H1 (cell line): ENCODE results near the gene NPTXR. TPM values are rescaled to one million over a fixed set of nuclear protein-coding genes. Genes with fewer than 3 reads are reported as not detected.

ENCODE experiments used
- CREB1 ChIP-seq: IDR thresholded peaks from 2 replicates; pipeline ENCODE4 v1.6.1; 2012; ENCODE audit warnings: inconsistent platforms
- USF2 ChIP-seq: IDR thresholded peaks from 2 replicates; pipeline ENCODE4 v1.6.1; 2011; ENCODE audit warnings: low read length, improper control_type of control experiment
- polyA plus RNA-seq, 7 experiments: library from polyadenylated mRNA; depleted of rRNA in 3 of 7; stranded (reverse) in 5 of 7; unstranded in 2 of 7; fragments of >200 nt in 5 of 7; fragments of 200-250 nt in 2 of 7; gene quantifications; 1 replicate in 5 of 7; 2 replicates in 1 of 7; 4 replicates in 1 of 7; pipeline versions ENCODE4 v1.2.1 to v1.2.3, GENCODE V29; 2011 to 2013; ENCODE audit warnings: missing spikeins in 2 of 7, mixed read lengths in 2 of 7
- total RNA-seq: library from RNA; stranded (reverse); fragmentation: NEBNext Ultra II Directional; extraction: Animal tissue kit (Norgen Biotek cat#: 25700); gene quantifications from 2 replicates; pipeline ENCODE4 v1.2.1, GENCODE V29; 2021

NPTXR gene
- total and polyA plus RNA-seq, 2 of the 8 experiments (the other 6 are each of a cell fraction or from before 2014, with no cell fraction given): 3.7 to 6.4 TPM

GRCh38 chr22:38849811-38850210, 6.0 kb upstream of the NPTXR start (continued):
- no peak for TF ChIP-seq USF2
- no peak for TF ChIP-seq CREB1
